ENCODE data around the gene ATF7.

- peak; percentile 25 for TF ChIP-seq CTCF (IDR thresholded peaks at IDR 0.05)
- no peak for TF ChIP-seq ZFX (IDR thresholded peaks at IDR 0.05; ENCODE audit: borderline replicate concordance)
Measured at GRCh38 chr12:53481939-53482586, 144.1 kb downstream of the ATF7 start.
